Measurements from ENCODE around the gene PARVA. TPM values are rescaled to one million over a fixed set of nuclear protein-coding genes. Genes with fewer than 3 reads are reported as not detected.
A peak's percentile ranks its signal among the peaks of the same experiment; 100 is the strongest.

Gene PARVA
- polyA plus RNA-seq, 2 of the 4 experiments (the other 2 are of a cell fraction), result 25.5 to 26.1 TPM

DNA sequence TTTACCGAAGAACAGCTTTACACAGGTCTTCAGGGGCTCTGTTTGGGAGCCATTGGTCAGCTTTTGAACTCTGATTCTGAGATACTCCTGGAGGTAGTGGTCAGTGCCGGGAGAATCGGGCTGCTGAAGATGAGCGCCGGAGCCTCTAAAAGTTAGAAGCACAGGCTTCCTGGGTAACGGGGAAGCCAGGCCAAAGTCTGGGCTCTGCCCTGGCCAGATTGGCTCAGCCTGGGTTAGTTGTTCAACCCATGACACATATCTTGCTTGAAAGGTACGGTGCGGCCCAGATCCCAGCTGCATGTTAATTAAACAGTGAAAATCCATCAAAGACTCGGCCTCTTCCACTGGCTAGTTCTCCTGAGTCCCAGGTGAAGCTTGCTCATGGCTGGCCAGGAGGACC, 18.0 kb downstream of the PARVA start:
- ChIA-PET POLR2A (no interaction called here), CTCF (interaction anchor here (1.1 to 2.6 kb wide), 4 partner anchors 16 to 348 kb away, joined by 3 to 8 read pairs (median 4); partner anchors contain the start of gene PARVA)
- Histone ChIP-seq H3K4me3 (no peak overlapping the region), H3K27ac (no peak overlapping the region), H3K4me2 (no peak overlapping the region), H3K4me1 (peaks cover 12% of the 10 kb centered on the region; the same call in 1 of the 3 replicates), H3K9me3 (no peaks in the 10 kb centered on the region)
- no peak for DNase-seq (ENCODE audit: low read depth in 1 of 2, low spot score in 1 of 2)
- WGBS (ENCODE audit: missing lambda C conversion rate), result 91% methylated on average over 9 of the region's 9 CpGs
- ATAC-seq, result no peak
- TF ChIP-seq CBX2 (IDR thresholded peaks at IDR 0.05; ENCODE audit: borderline replicate concordance, low read depth), result no peak
- no peak for FAIRE-seq

DNA sequence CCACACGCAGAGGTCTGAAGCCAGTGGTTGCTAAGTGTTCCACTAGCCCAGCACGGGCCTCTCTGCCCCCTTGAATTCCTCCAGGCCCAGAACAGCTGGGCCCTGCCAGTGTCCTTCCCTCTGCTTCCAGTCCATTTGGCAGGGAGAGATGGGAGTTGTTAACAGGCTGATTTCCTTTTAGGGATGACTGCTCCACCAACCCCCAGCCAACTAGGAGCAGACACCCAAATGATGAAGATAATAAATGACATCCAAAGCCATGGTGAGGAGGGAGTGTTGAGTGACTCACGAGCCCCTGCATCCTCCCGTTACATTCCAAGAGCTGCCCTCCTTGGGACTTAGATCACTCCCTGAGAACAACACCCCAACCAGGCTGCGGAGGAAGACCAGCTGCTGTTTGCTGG, 20.6 kb downstream of the PARVA start:
- no peak for TF ChIP-seq TP53 (CRISPR knock-in tag; IDR thresholded peaks at IDR 0.05)
- TF ChIP-seq HOXB5 (CRISPR knock-in tag; IDR thresholded peaks at IDR 0.05), result no peak
- TF ChIP-seq, protein P1, sequence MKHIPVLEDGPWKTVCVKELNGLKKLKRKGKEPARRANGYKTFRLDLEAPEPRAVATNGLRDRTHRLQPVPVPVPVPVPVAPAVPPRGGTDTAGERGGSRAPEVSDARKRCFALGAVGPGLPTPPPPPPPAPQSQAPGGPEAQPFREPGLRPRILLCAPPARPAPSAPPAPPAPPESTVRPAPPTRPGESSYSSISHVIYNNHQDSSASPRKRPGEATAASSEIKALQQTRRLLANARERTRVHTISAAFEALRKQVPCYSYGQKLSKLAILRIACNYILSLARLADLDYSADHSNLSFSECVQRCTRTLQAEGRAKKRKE (CRISPR knock-in tag; IDR thresholded peaks at IDR 0.05; ENCODE audit: low read depth), result no peak
- TF ChIP-seq RNF2 (IDR thresholded peaks at IDR 0.05; ENCODE audit: borderline replicate concordance, low read depth), result no peak
- TF ChIP-seq, protein P2, sequence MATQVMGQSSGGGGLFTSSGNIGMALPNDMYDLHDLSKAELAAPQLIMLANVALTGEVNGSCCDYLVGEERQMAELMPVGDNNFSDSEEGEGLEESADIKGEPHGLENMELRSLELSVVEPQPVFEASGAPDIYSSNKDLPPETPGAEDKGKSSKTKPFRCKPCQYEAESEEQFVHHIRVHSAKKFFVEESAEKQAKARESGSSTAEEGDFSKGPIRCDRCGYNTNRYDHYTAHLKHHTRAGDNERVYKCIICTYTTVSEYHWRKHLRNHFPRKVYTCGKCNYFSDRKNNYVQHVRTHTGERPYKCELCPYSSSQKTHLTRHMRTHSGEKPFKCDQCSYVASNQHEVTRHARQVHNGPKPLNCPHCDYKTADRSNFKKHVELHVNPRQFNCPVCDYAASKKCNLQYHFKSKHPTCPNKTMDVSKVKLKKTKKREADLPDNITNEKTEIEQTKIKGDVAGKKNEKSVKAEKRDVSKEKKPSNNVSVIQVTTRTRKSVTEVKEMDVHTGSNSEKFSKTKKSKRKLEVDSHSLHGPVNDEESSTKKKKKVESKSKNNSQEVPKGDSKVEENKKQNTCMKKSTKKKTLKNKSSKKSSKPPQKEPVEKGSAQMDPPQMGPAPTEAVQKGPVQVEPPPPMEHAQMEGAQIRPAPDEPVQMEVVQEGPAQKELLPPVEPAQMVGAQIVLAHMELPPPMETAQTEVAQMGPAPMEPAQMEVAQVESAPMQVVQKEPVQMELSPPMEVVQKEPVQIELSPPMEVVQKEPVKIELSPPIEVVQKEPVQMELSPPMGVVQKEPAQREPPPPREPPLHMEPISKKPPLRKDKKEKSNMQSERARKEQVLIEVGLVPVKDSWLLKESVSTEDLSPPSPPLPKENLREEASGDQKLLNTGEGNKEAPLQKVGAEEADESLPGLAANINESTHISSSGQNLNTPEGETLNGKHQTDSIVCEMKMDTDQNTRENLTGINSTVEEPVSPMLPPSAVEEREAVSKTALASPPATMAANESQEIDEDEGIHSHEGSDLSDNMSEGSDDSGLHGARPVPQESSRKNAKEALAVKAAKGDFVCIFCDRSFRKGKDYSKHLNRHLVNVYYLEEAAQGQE (IDR thresholded peaks at IDR 0.05), result no peak
- TF ChIP-seq SREBF2 (IDR thresholded peaks at IDR 0.05), result no peak
- no peak for TF ChIP-seq POLR2A (IDR thresholded peaks at IDR 0.05; ENCODE audit: low read length)
- no peak for TF ChIP-seq CBX8 (IDR thresholded peaks at IDR 0.05)
- TF ChIP-seq HOXA7 (CRISPR knock-in tag; IDR thresholded peaks at IDR 0.05), result no peak
- Histone ChIP-seq H3K9me3 (no peaks in the 10 kb centered on the region), H3K4me2 (no peak overlapping the region), H3K27ac (peak overlapping the region in 1 of 2 experiments; percentile 38; a peak in 2 of 6 replicates), H3K4me3 (no peak overlapping the region), H3K4me1 (peaks cover 9% of the 10 kb centered on the region; the same call in 1 of the 3 replicates)
- ATAC-seq (peak; percentile 47 to 83; a peak in 5 of 6 replicates), FAIRE-seq (no peak), DNase-seq (ENCODE audit: low read depth in 1 of 2, low spot score in 1 of 2) (peak in 1 of 2 experiments; percentile 50)
- 82% methylated on average over 5 of the region's 5 CpGs for WGBS (ENCODE audit: missing lambda C conversion rate)
- CTCF ChIA-PET, result interaction anchor here (1.1 to 1.3 kb wide), 2 partner anchors 13 to 201 kb away, joined by 3 to 4 read pairs; no protein-coding TSS in a partner anchor
- POLR2A ChIA-PET, result no interaction called here

DNA sequence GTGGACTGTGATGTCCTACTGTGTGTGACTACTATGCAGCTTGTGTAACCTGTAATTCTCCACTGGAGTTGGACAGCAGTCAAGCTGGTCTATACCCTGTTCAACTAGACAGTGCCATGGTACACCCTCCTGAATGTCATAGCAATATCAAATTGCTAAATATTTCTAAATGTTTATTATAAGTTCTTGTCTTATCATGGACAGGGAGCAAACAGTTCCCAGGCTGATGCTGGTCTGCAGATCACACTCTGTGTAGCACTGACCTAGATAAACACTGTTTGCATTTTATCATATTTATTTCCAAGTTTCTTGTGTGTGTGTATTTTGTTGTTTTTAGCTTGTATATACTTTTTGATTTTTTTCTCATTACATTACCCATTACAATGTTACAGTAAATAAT, 22.0 kb downstream of the PARVA start:
- TF ChIP-seq BHLHE40 (IDR thresholded peaks at IDR 0.05; ENCODE audit: low read depth, low read length), result no peak
- TF ChIP-seq NR3C1 (IDR thresholded peaks at IDR 0.05), result no peak
- no peak overlapping the region for H3K4me3 ChIP-seq

DNA sequence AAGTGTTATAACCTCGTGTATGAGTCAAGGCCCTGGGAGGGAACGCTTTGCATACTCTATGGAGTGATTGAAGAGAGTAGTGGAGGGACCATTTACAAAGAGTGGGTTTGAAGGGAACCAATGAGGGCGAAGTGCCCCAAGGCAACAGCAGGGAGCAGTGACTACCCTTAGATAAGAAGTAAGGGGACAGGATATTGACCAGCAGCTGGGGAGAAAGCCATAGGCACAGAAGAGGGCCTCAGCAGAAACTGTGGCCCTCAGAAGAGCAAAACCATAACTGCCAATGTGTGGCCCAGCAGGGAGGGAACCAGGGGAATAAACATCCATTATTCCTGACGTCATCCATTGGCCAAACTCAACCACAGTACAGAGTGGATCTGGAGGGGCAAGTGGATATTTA, 24.7 kb downstream of the PARVA start:
- no peak for FAIRE-seq
- CTCF ChIA-PET, result interaction anchor here (1.3 kb wide), 2 partner anchors 11 to 71 kb away, joined by 3 to 4 read pairs; no protein-coding TSS in a partner anchor

More for the DNA sequence above, 22.0 kb downstream of the PARVA start:
- H3K27ac ChIP-seq, result no peak overlapping the region
- FAIRE-seq (no peak), ATAC-seq (no peak), DNase-seq (ENCODE audit: low read depth in 1 of 2, low spot score in 1 of 2) (no peak)
- H3K4me1 ChIP-seq, result peaks cover 9% of the 10 kb centered on the region; the same call in 1 of the 3 replicates
- ChIA-PET CTCF (interaction anchor here (0.7 to 0.9 kb wide), 2 partner anchors 11 to 68 kb away, joined by 3 to 4 read pairs; no protein-coding TSS in a partner anchor), POLR2A (no interaction called here)
- no peak overlapping the region for H3K4me2 ChIP-seq
- no peaks in the 10 kb centered on the region for H3K9me3 ChIP-seq

More for the DNA sequence above, 24.7 kb downstream of the PARVA start:
- no peak overlapping the region for H3K4me2 ChIP-seq
- POLR2A ChIA-PET, result no interaction called here
- WGBS (ENCODE audit: missing lambda C conversion rate), result 76% methylated on average over 4 of the region's 4 CpGs
- H3K27ac ChIP-seq, result no peak overlapping the region
- H3K9me3 ChIP-seq, result no peaks in the 10 kb centered on the region
- H3K4me3 ChIP-seq, result no peak overlapping the region
- TF ChIP-seq, protein P2 (IDR thresholded peaks at IDR 0.05), result no peak
- TF ChIP-seq, protein P3, sequence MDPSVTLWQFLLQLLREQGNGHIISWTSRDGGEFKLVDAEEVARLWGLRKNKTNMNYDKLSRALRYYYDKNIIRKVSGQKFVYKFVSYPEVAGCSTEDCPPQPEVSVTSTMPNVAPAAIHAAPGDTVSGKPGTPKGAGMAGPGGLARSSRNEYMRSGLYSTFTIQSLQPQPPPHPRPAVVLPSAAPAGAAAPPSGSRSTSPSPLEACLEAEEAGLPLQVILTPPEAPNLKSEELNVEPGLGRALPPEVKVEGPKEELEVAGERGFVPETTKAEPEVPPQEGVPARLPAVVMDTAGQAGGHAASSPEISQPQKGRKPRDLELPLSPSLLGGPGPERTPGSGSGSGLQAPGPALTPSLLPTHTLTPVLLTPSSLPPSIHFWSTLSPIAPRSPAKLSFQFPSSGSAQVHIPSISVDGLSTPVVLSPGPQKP (IDR thresholded peaks at IDR 0.05; ENCODE audit: low read depth, low read length), result no peak
- TF ChIP-seq ESRRA (IDR thresholded peaks at IDR 0.05; ENCODE audit: borderline replicate concordance, low read length), result no peak
- ATAC-seq (no peak), DNase-seq (ENCODE audit: low read depth in 1 of 2, low spot score in 1 of 2) (no peak)
- peaks cover 9% of the 10 kb centered on the region; the same call in 1 of the 3 replicates for H3K4me1 ChIP-seq

Data from A549 (cell line).